ENCODE data around the gene SRSF10. TPM values are rescaled to one million over a fixed set of nuclear protein-coding genes. Genes with fewer than 3 reads are reported as not detected.

SRSF10 gene
- total and polyA plus RNA-seq, 9 of the 15 experiments (the other 6 are each of a cell fraction or from before 2014, with no cell fraction given), result 154 to 264 (median 205) TPM

DNA sequence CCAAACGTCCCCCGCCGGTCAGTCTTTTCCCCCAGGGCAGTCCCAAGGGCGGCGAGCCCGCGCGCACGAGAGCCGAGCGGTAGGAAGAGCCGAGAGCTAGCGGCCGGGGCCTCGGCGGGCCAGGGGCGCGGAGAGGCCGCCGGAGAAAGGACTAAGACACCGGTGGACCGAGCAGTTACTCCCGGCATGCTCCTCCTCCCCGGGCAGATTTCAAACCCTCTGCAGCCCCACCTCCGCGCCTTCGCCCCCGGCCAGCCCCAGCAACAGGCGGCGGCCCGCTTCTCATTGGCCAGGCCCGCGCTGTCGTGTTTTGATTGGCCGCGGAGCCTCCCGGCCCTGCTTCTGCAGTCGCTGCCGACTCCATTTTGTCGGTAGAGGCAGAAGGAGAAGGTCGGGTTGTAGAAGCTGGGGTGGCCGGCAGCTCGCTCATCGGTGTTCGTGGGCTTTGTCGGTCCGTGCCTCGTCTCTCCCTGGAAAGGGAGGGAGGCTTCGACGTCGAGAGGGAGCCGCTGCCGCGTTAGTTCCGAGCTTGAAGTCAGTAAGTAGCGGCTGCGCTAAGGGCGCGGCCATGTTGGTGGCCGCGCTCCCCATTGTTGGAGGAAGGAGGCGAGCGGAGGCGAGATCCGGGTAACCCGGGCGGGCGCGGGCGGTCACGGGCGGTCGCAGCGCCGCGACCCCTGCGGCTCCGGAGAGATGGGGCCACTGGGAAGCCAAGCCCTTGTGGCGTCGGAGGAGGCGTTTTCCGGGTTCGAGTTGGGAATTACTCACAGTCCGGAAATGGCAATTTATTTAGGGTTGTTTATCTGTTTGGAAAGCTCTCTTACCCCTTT is 20.5 kb downstream of the SRSF10 start, which contains the start of gene PNRC2 (continued):
- TF ChIP-seq ZNF280A (IDR thresholded peaks at IDR 0.05; ENCODE audit: low read depth, partially characterized antibody) (no peak), FOXA1 (IDR thresholded peaks at IDR 0.05; ENCODE audit: borderline replicate concordance) (no peak), PPARD (CRISPR knock-in tag; IDR thresholded peaks at IDR 0.05) (no peak), ZNF77 (CRISPR knock-in tag; IDR thresholded peaks at IDR 0.05) (no peak), BRF2 (IDR thresholded peaks at IDR 0.05; ENCODE audit: borderline replicate concordance, insufficient read depth, insufficient read length) (no peak), FOXO4 (CRISPR knock-in tag; IDR thresholded peaks at IDR 0.05) (peak; percentile 66; the same call in 1 of the 2 replicates), MYBL2 (IDR thresholded peaks at IDR 0.05; ENCODE audit: low read depth) (peak; percentile 97), MYBL2 (CRISPR knock-in tag; IDR thresholded peaks at IDR 0.05; ENCODE audit: borderline replicate concordance) (no peak), XRCC4 (IDR thresholded peaks at IDR 0.05; ENCODE audit: extremely low read depth, insufficient read depth, insufficient read length) (no peak), ZNF124 (CRISPR knock-in tag; IDR thresholded peaks at IDR 0.05) (no peak), EP300 (IDR thresholded peaks at IDR 0.05; ENCODE audit: low read length) (no peak), POLR2H (tag; IDR thresholded peaks at IDR 0.05; ENCODE audit: low read depth) (peak; percentile 97), COPS2 (conservative IDR thresholded peaks at IDR 0.05) (no peak), SLC30A9 (CRISPR knock-in tag; IDR thresholded peaks at IDR 0.05) (no peak), BRD4 (IDR thresholded peaks at IDR 0.05) (peak; percentile 93), SREBF2 (CRISPR knock-in tag; IDR thresholded peaks at IDR 0.05) (no peak), FOSL1 (tag; conservative IDR thresholded peaks at IDR 0.05) (no peak; the same call in none of the 2 replicates), HDAC6 (IDR thresholded peaks at IDR 0.05; ENCODE audit: low read depth, low read length) (no peak), ZNF444 (CRISPR knock-in tag; IDR thresholded peaks at IDR 0.05) (peak; percentile 57; the same call in 1 of the 2 replicates)
- TF ChIP-seq, protein P1, sequence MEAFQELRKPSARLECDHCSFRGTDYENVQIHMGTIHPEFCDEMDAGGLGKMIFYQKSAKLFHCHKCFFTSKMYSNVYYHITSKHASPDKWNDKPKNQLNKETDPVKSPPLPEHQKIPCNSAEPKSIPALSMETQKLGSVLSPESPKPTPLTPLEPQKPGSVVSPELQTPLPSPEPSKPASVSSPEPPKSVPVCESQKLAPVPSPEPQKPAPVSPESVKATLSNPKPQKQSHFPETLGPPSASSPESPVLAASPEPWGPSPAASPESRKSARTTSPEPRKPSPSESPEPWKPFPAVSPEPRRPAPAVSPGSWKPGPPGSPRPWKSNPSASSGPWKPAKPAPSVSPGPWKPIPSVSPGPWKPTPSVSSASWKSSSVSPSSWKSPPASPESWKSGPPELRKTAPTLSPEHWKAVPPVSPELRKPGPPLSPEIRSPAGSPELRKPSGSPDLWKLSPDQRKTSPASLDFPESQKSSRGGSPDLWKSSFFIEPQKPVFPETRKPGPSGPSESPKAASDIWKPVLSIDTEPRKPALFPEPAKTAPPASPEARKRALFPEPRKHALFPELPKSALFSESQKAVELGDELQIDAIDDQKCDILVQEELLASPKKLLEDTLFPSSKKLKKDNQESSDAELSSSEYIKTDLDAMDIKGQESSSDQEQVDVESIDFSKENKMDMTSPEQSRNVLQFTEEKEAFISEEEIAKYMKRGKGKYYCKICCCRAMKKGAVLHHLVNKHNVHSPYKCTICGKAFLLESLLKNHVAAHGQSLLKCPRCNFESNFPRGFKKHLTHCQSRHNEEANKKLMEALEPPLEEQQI (IDR thresholded peaks at IDR 0.05), result no peak

All from K562 (cell line).